HepG2 (cell line): ENCODE data around the gene COMT. TPM values are rescaled to one million over a fixed set of nuclear protein-coding genes. Genes with fewer than 3 reads are reported as not detected.

Source experiments
- ATF7-NPFF ChIP-seq: sonication (generic); formaldehyde crosslinking; IDR thresholded peaks from 2 replicates; pipeline ENCODE4 v1.8.1; 2023; ENCODE audit warnings: mild to moderate bottlenecking, low read depth, missing genetic modification reagents, moderate library complexity
- DNMT3B ChIP-seq: conservative IDR thresholded peaks from 2 replicates; pipeline ENCODE4 v1.6.1; 2016; ENCODE audit warnings: missing biosample characterization, control low read depth
- ESRRA ChIP-seq: sonication (generic); formaldehyde crosslinking; IDR thresholded peaks from 2 replicates; pipeline ENCODE4 v1.5.1; 2020; ENCODE audit warnings: mild to moderate bottlenecking, low read depth, missing genetic modification reagents
- FOXO1 ChIP-seq: sonication (generic); formaldehyde crosslinking; IDR thresholded peaks from 2 replicates; pipeline ENCODE4 v1.4.0; 2020; ENCODE audit warnings: missing genetic modification reagents
- HNF4A ChIP-seq: sonication (generic); formaldehyde crosslinking; IDR thresholded peaks from 2 replicates; pipeline ENCODE4 v1.4.0; 2020; ENCODE audit warnings: missing genetic modification reagents
- MAZ ChIP-seq, 2 experiments: sonication (generic) in 1 of 2; formaldehyde crosslinking in 1 of 2; IDR thresholded peaks; 2 replicates each; pipeline versions ENCODE4 v1.5.0 to v1.6.1; 2012 to 2020; ENCODE audit warnings: low read depth in 2 of 2, mild to moderate bottlenecking in 2 of 2, borderline replicate concordance in 1 of 2, improper control_type of control experiment in 1 of 2, low read length in 1 of 2, missing genetic modification reagents in 1 of 2, moderate library complexity in 1 of 2
- MYPOP ChIP-seq: sonication (generic); formaldehyde crosslinking; IDR thresholded peaks from 2 replicates; pipeline ENCODE4 v1.8.1; 2023; ENCODE audit warnings: mild to moderate bottlenecking, moderate library complexity, missing genetic modification reagents
- PAXIP1 ChIP-seq: sonication (generic); formaldehyde crosslinking; conservative IDR thresholded peaks from 2 replicates; pipeline ENCODE4 v1.4.0; 2020; ENCODE audit warnings: mild to moderate bottlenecking, missing genetic modification reagents, moderate library complexity
- SRSF1 ChIP-seq: fragments of 200-400 bp; formaldehyde crosslinking; optimal IDR thresholded peaks from 2 replicates; pipeline ENCODE3; 2017; ENCODE audit warnings: mild to moderate bottlenecking, low read depth, low read length, moderate library complexity
- ZFP82 ChIP-seq: sonication (generic); formaldehyde crosslinking; IDR thresholded peaks from 2 replicates; pipeline ENCODE4 v1.5.1; 2020; ENCODE audit warnings: mild to moderate bottlenecking, missing genetic modification reagents, borderline replicate concordance
- ZHX2 ChIP-seq, 2 experiments: sonication (generic) in 1 of 2; formaldehyde crosslinking in 1 of 2; IDR thresholded peaks; 2 replicates each; pipeline versions ENCODE4 v1.6.1 to v1.9.0; 2014 to 2022; ENCODE audit warnings: antibody characterized with exemption in 1 of 2, borderline replicate concordance in 1 of 2, inconsistent platforms in 1 of 2, low read depth in 1 of 2, missing genetic modification reagents in 1 of 2
- ZNF335 ChIP-seq: sonication (generic); formaldehyde crosslinking; IDR thresholded peaks from 2 replicates; pipeline ENCODE4 v1.4.0; 2020; ENCODE audit warnings: missing genetic modification reagents
- ZNF34 ChIP-seq: sonication (generic); formaldehyde crosslinking; IDR thresholded peaks from 2 replicates; pipeline ENCODE4 v1.4.0; 2020; ENCODE audit warnings: mild to moderate bottlenecking, missing genetic modification reagents, borderline replicate concordance
- ZNF768 ChIP-seq: sonication (generic); formaldehyde crosslinking; IDR thresholded peaks from 2 replicates; pipeline ENCODE4 v1.4.0; 2020; ENCODE audit warnings: missing genetic modification reagents
- ZNF776 ChIP-seq: sonication (generic); formaldehyde crosslinking; IDR thresholded peaks from 2 replicates; pipeline ENCODE4 v1.4.0; 2020; ENCODE audit warnings: mild to moderate bottlenecking, missing genetic modification reagents
- ZSCAN31 ChIP-seq: sonication (generic); formaldehyde crosslinking; IDR thresholded peaks from 2 replicates; pipeline ENCODE4 v1.5.0; 2020; ENCODE audit warnings: low read depth, mild to moderate bottlenecking, missing genetic modification reagents
- polyA plus RNA-seq, 8 experiments: library from polyadenylated mRNA; depleted of rRNA in 3 of 8; stranded (reverse) in 7 of 8; unstranded in 1 of 8; fragments of >200 nt; fragmentation: Illumina TruSeq in 4 of 8; extraction: Trizol in 4 of 8; gene quantifications; 2 replicates each; pipeline versions ENCODE4 v1.2.1 to v1.2.3, GENCODE V29; 2011 to 2016; ENCODE audit warnings: low read depth in 4 of 8, missing spikeins in 1 of 8, mixed read lengths in 1 of 8; ENCODE audit not compliant: insufficient read depth in 1 of 8
- total RNA-seq, 5 experiments: library from RNA; depleted of rRNA; stranded (reverse); fragments of >200 nt; fragmentation: Illumina TruSeq; extraction: Trizol; gene quantifications; 2 replicates each; pipeline ENCODE4 v1.2.3, GENCODE V29; 2016; ENCODE audit warnings: low read depth in 1 of 5

The COMT gene
- total and polyA plus RNA-seq, 2 of the 13 experiments (the other 11 are each of a cell fraction or from before 2014, with no cell fraction given): 156 to 162 TPM

DNA sequence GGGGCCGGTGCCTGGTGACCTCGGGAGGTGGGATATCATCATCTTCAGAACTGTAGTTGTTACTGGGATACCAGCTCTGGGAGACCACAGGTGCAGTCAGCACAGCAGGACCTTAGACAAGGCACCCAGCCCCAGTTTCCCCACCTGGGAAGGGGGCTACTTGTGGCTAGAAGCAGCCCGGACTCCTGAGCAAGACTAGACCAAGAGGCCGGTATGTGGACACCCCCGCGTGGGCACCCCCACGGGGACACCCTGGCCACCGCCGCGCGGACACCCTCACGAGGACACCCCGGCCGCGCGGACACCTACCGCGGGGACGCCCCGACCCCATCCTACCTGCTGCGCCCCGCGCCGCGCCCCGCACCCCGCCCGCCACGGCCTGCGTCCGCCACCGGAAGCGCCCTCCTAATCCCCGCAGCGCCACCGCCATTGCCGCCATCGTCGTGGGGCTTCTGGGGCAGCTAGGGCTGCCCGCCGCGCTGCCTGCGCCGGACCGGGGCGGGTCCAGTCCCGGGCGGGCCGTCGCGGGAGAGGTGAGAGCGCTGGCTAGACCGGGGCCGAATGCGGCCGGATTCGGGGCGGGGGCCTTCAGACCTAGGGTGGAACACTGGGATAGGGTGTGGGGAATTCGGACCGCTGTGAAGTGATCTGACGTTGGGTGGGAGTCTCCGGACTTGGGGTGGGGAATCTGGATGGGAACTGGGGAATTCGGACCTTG is at the start of gene COMT, which contains the start of gene TXNRD2 (continued):
- TF ChIP-seq PAXIP1 (CRISPR knock-in tag) (peak; percentile 23; the same call in 1 of the 2 replicates), ZSCAN31 (CRISPR knock-in tag) (peak; percentile 66; the same call in 1 of the 2 replicates), ATF7-NPFF (CRISPR knock-in tag) (peak; percentile 58; the same call in 1 of the 2 replicates), ZHX2 (IDR thresholded peaks at IDR 0.05; ENCODE audit: low read depth) (peak; percentile 45; the same call in 1 of the 2 replicates), ZHX2 (CRISPR knock-in tag; IDR thresholded peaks at IDR 0.05; ENCODE audit: borderline replicate concordance) (no peak), ZNF776 (CRISPR knock-in tag) (0 out of 2 replicates have a peak, but pooled peaks have one; percentile 48), SRSF1 (peak; percentile 31), MYPOP (CRISPR knock-in tag) (peak; percentile 21; the same call in 1 of the 2 replicates), ZNF34 (CRISPR knock-in tag) (no peak), DNMT3B (no peak), ESRRA (CRISPR knock-in tag) (peak; percentile 48; the same call in 1 of the 2 replicates), ZFP82 (CRISPR knock-in tag) (no peak), HNF4A (0 out of 2 replicates have a peak, but pooled peaks have one; percentile 11), ZNF768 (CRISPR knock-in tag) (peak; percentile 47; the same call in 1 of the 2 replicates), MAZ (IDR thresholded peaks at IDR 0.05; ENCODE audit: borderline replicate concordance, low read depth, low read length) (no peak), MAZ (CRISPR knock-in tag; IDR thresholded peaks at IDR 0.05; ENCODE audit: low read depth) (peak; percentile 62), FOXO1 (peak; percentile 51; the same call in 1 of the 2 replicates), ZNF335 (CRISPR knock-in tag) (peak; percentile 99)
